H1 (cell line): ENCODE results near the gene PMP22.

Experiments
- CTCF ChIP-seq, 3 experiments: IDR thresholded peaks; 1 replicate in 2 of 3; 2 replicates in 1 of 3; pipeline versions ENCODE4 v1.5.1 to v1.6.1; 2011; ENCODE audit warnings: low read length in 3 of 3, mild to moderate bottlenecking in 3 of 3, inconsistent platforms in 2 of 3, low read depth in 1 of 3, moderate library complexity in 1 of 3; ENCODE audit not compliant: insufficient read depth in 1 of 3; ENCODE audit errors: control extremely low read depth in 1 of 3
- GTF2F1 ChIP-seq: IDR thresholded peaks from 2 replicates; pipeline ENCODE4 v1.6.1; 2012; ENCODE audit warnings: low read depth, low read length, improper control_type of control experiment, borderline replicate concordance
- NRF1 ChIP-seq: IDR thresholded peaks from 2 replicates; pipeline ENCODE4 v1.6.1; 2011; ENCODE audit warnings: mild to moderate bottlenecking, low read depth, low read length, improper control_type of control experiment
- RFX5 ChIP-seq: IDR thresholded peaks from 2 replicates; pipeline ENCODE4 v1.6.1; 2011; ENCODE audit warnings: low read depth, low read length, improper control_type of control experiment, borderline replicate concordance
- YY1 ChIP-seq: IDR thresholded peaks from 2 replicates; pipeline ENCODE4 v1.6.1; 2011; ENCODE audit warnings: low read depth, mild to moderate bottlenecking, low read length

- TF ChIP-seq CTCF (IDR thresholded peaks at IDR 0.05; ENCODE audit: control extremely low read depth in 1 of 3, insufficient read depth in 1 of 3, low read depth in 1 of 3, low read length in 3 of 3) (no peak), NRF1 (no peak), YY1 (no peak), GTF2F1 (no peak), RFX5 (no peak)
Observed at GRCh38 chr17:15270628-15271381, 5.7 kb upstream of the PMP22 start.
